Measurements from ENCODE around the gene MTHFSD.

Gene MTHFSD

GRCh38 chr16:86550281-86550680 is 4.8 kb downstream of the MTHFSD start:
- DNase-seq (ENCODE audit: low read depth) = no peak

GRCh38 chr16:86549893-86550190 is 5.2 kb downstream of the MTHFSD start:
- no peak for DNase-seq (ENCODE audit: low read depth)

- DNase-seq (ENCODE audit: low read depth) = no peak
Measured at GRCh38 chr16:86549076-86549892, 5.8 kb downstream of the MTHFSD start.

GRCh38 chr16:86547286-86547685 is 7.7 kb downstream of the MTHFSD start:
- no peak for DNase-seq (ENCODE audit: low read depth)

- no peak for DNase-seq (ENCODE audit: low read depth)
Measured at GRCh38 chr16:86546638-86547013, 8.4 kb downstream of the MTHFSD start.

- no peak for DNase-seq (ENCODE audit: low read depth)
Measured at GRCh38 chr16:86545954-86546637, 8.9 kb downstream of the MTHFSD start.

- DNase-seq (ENCODE audit: low read depth) = no peak
Measured at GRCh38 chr16:86545481-86545880, 9.6 kb downstream of the MTHFSD start.

GRCh38 chr16:86542756-86543750 is 12.0 kb downstream of the MTHFSD start:
- no peak for DNase-seq (ENCODE audit: low read depth)

GRCh38 chr16:86541560-86541959 is 13.5 kb downstream of the MTHFSD start:
- DNase-seq (ENCODE audit: low read depth) = no peak

- DNase-seq (ENCODE audit: low read depth) = no peak
Measured at GRCh38 chr16:86540894-86541293, 14.1 kb downstream of the MTHFSD start.

- DNase-seq (ENCODE audit: low read depth) = no peak
Measured at GRCh38 chr16:86538196-86538780, 16.7 kb downstream of the MTHFSD start.

GRCh38 chr16:86537486-86537885 is 17.5 kb downstream of the MTHFSD start:
- no peak for DNase-seq (ENCODE audit: low read depth)

GRCh38 chr16:86536621-86537020 is 18.4 kb downstream of the MTHFSD start:
- no peak for DNase-seq (ENCODE audit: low read depth)

- DNase-seq (ENCODE audit: low read depth) = no peak
Measured at GRCh38 chr16:86534779-86535615, 20.0 kb downstream of the MTHFSD start.

- DNase-seq (ENCODE audit: low read depth) = no peak
Measured at GRCh38 chr16:86533767-86534351, 21.2 kb downstream of the MTHFSD start.

GRCh38 chr16:86533076-86533475 is 22.0 kb downstream of the MTHFSD start:
- no peak for DNase-seq (ENCODE audit: low read depth)

GRCh38 chr16:86532526-86532815 is 22.6 kb downstream of the MTHFSD start:
- DNase-seq (ENCODE audit: low read depth) = no peak

- no peak for DNase-seq (ENCODE audit: low read depth)
Measured at GRCh38 chr16:86531641-86532525, 23.2 kb downstream of the MTHFSD start.

GRCh38 chr16:86531191-86531545 is 23.9 kb downstream of the MTHFSD start:
- no peak for DNase-seq (ENCODE audit: low read depth)

Data from amniotic epithelial cell (primary cell).